ENCODE data around the gene PHYKPL. TPM values are rescaled to one million over a fixed set of nuclear protein-coding genes. Genes with fewer than 3 reads are reported as not detected.
A peak's percentile ranks its signal among the peaks of the same experiment; 100 is the strongest.

The PHYKPL gene
- total and polyA plus RNA-seq, 8 donors, result 22.9 to 262 (median 44.4) TPM

GRCh38 chr5:178196986-178197385 is 35.6 kb downstream of the PHYKPL start:
- no peak for DNase-seq

GRCh38 chr5:178196281-178196812 is 36.3 kb downstream of the PHYKPL start:
- DNase-seq, result no peak
- intact Hi-C loops (cut with DNase I; ENCODE audit: low total_unique reads), result no loop called here
- Histone ChIP-seq H3K27ac (no peak overlapping the region), H3K9me3 (no peaks in the 10 kb centered on the region), H3K4me3 (no peak overlapping the region), H3K27me3 (peaks cover 0 to 21% (median 0%) of the 10 kb centered on the region in 3 donors), H3K4me1 (no peaks in the 10 kb centered on the region), H3K36me3 (no peaks in the 10 kb centered on the region)
- TF ChIP-seq CTCF (IDR thresholded peaks at IDR 0.05) (no peak), EP300 (IDR thresholded peaks at IDR 0.05) (no peak), POLR2AphosphoS5 (IDR thresholded peaks at IDR 0.05) (no peak), POLR2A (IDR thresholded peaks at IDR 0.05) (no peak)
- WGBS, 5 donors, result 66 to 79% (median 78%) methylated on average over 6 to 7 of the region's 7 CpGs

More at GRCh38 chr5:178196986-178197385, 35.6 kb downstream of the PHYKPL start:
- TF ChIP-seq CTCF (IDR thresholded peaks at IDR 0.05) (peak in 4 of 7 experiments; percentile 3 to 41 (median 12)), EP300 (IDR thresholded peaks at IDR 0.05) (no peak)
- Histone ChIP-seq H3K9me3 (no peaks in the 10 kb centered on the region), H3K36me3 (no peaks in the 10 kb centered on the region), H3K27ac (no peak overlapping the region), H3K4me1 (no peaks in the 10 kb centered on the region), H3K27me3 (peaks cover 0 to 21% (median 0%) of the 10 kb centered on the region in 3 donors), H3K4me3 (no peak overlapping the region)
- WGBS, 5 donors, result 73 to 86% (median 83%) methylated on average over 7 to 8 of the region's 8 CpGs
- intact Hi-C loops (cut with DNase I; ENCODE audit: low total_unique reads), result no loop called here

- no peak overlapping the region for H3K4me3 ChIP-seq
- WGBS, 5 donors, result 23 to 50% (median 35%) methylated on average over 5 to 7 of the region's 7 CpGs
- no peaks in the 10 kb centered on the region for H3K9me3 ChIP-seq
- DNase-seq, result no peak
- H3K36me3 ChIP-seq, result no peaks in the 10 kb centered on the region
- no peaks in the 10 kb centered on the region for H3K4me1 ChIP-seq
- H3K27me3 ChIP-seq, result peaks cover 0 to 21% (median 0%) of the 10 kb centered on the region in 3 donors
- intact Hi-C loops (cut with DNase I; ENCODE audit: low total_unique reads), result no loop called here
- no peak for TF ChIP-seq POLR2AphosphoS5 (IDR thresholded peaks at IDR 0.05)
- TF ChIP-seq CTCF (IDR thresholded peaks at IDR 0.05), result no peak
- no peak for TF ChIP-seq EP300 (IDR thresholded peaks at IDR 0.05)
- no peak for TF ChIP-seq POLR2A (IDR thresholded peaks at IDR 0.05)
- no peak overlapping the region for H3K27ac ChIP-seq
These were observed 38.6 kb downstream of the PHYKPL start for GRCh38 chr5:178194026-178194425.

GRCh38 chr5:178193251-178193809 is 39.3 kb downstream of the PHYKPL start:
- no peak overlapping the region for H3K27ac ChIP-seq
- no peaks in the 10 kb centered on the region for H3K9me3 ChIP-seq
- no peaks in the 10 kb centered on the region for H3K4me1 ChIP-seq
- WGBS, 5 donors, result 58 to 70% (median 63%) methylated on average over 8 of the region's 8 CpGs
- no peak for DNase-seq
- H3K4me3 ChIP-seq, result no peak overlapping the region
- no peak for TF ChIP-seq EP300 (IDR thresholded peaks at IDR 0.05)
- no peak for TF ChIP-seq POLR2AphosphoS5 (IDR thresholded peaks at IDR 0.05)
- TF ChIP-seq POLR2A (IDR thresholded peaks at IDR 0.05), result no peak
- TF ChIP-seq CTCF (IDR thresholded peaks at IDR 0.05), result no peak
- no peaks in the 10 kb centered on the region for H3K36me3 ChIP-seq
- H3K27me3 ChIP-seq, result peaks cover 0 to 28% (median 0%) of the 10 kb centered on the region in 3 donors
- intact Hi-C loops (cut with DNase I; ENCODE audit: low total_unique reads), result no loop called here
